ENCODE measurements around the gene C19orf73.

Gene C19orf73

DNA sequence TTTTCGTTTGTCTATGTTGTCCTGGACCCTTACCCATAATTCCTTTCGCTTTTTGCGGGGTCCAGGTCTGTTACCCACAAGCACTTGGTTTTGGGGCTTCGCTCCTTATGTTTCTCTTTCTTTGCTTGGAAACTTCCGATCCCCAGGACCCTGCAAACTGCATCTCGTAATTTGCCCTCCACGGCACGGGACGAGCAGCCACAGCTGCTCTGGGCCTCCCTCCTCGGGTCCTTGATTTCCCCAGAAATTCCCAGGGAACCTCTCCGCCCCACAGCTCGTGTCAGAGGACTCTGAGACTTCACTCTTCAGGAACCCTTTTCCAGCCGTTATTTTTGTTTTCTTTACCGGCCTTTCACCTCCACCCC lies 33.1 kb downstream of the C19orf73 start:
- no peak for TF ChIP-seq ZNF8 (CRISPR knock-in tag; IDR thresholded peaks at IDR 0.05)
- TF ChIP-seq TCF4 (CRISPR knock-in tag; IDR thresholded peaks at IDR 0.05; ENCODE audit: borderline replicate concordance) = no peak
- TF ChIP-seq OSR1 (CRISPR knock-in tag; IDR thresholded peaks at IDR 0.05) = no peak
- no peak for TF ChIP-seq CSDC2 (CRISPR knock-in tag; IDR thresholded peaks at IDR 0.05)
- no peak for TF ChIP-seq PPARA (CRISPR knock-in tag; IDR thresholded peaks at IDR 0.05; ENCODE audit: borderline replicate concordance)
- TF ChIP-seq ARNTL (CRISPR knock-in tag; IDR thresholded peaks at IDR 0.05; ENCODE audit: borderline replicate concordance, low read depth) = no peak
- no peak for TF ChIP-seq POU6F1 (CRISPR knock-in tag; IDR thresholded peaks at IDR 0.05; ENCODE audit: borderline replicate concordance, low read depth)
- no peak for TF ChIP-seq BACH2 (CRISPR knock-in tag; IDR thresholded peaks at IDR 0.05; ENCODE audit: borderline replicate concordance)
- no peak for TF ChIP-seq TOX (CRISPR knock-in tag; IDR thresholded peaks at IDR 0.05; ENCODE audit: borderline replicate concordance)
- TF ChIP-seq GLIS3 (CRISPR knock-in tag; IDR thresholded peaks at IDR 0.05) = no peak
- no peak for ATAC-seq

DNA sequence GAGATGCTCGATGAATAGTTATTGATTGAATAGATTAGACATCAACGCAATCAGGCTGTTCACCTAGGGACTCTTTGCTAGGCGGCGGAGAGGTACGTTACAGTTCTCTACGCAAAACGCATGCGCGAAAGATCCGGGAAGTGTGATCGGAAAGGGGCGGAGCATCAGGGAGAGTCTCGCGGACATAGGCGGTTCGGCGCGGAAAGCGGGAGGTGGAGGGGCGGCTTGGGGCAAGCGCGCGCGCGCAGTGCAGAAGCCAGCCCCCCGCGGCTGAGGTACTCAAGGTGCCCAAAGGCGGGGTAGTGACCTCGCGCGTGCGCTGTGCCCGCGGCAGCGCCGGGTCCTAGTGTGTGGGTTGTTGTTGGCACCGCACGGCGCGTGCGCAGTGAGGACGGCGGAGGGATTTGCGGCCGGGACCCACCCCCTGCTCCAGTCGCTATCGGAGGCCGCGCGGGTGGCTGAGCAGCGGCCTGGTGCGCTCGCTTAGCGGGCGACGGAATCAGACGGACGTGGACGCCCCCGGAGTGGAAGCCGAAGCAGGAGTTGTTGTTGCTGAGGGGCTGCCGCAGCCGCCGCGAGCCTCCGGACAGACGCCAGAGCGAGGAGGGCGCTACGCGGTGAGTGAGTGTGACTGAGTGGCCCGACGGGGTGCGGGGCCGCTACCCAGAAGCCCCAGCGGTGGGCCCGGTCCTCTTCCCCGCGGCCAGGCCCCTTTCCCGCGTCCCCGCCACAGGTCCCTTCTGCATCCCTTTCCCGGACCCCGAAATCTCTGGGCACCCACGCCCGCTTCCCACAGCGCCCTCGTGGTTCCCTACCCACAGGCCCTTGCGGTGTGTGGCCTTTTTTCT lies 33.7 kb downstream of the C19orf73 start, which contains the start of gene SNRNP70:
Gene SNRNP70 (plus strand): TSS at position 432 of the 848 bp plus-strand sequence. CDS start 964 bp downstream, outside the sequence.
- no peak for TF ChIP-seq TCF4 (CRISPR knock-in tag; IDR thresholded peaks at IDR 0.05; ENCODE audit: borderline replicate concordance)
- TF ChIP-seq, protein P1, sequence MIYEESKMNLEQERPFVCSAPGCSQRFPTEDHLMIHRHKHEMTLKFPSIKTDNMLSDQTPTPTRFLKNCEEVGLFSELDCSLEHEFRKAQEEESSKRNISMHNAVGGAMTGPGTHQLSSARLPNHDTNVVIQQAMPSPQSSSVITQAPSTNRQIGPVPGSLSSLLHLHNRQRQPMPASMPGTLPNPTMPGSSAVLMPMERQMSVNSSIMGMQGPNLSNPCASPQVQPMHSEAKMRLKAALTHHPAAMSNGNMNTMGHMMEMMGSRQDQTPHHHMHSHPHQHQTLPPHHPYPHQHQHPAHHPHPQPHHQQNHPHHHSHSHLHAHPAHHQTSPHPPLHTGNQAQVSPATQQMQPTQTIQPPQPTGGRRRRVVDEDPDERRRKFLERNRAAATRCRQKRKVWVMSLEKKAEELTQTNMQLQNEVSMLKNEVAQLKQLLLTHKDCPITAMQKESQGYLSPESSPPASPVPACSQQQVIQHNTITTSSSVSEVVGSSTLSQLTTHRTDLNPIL (CRISPR knock-in tag; IDR thresholded peaks at IDR 0.05; ENCODE audit: low read depth) = no peak
- no peak for TF ChIP-seq POU6F1 (CRISPR knock-in tag; IDR thresholded peaks at IDR 0.05; ENCODE audit: borderline replicate concordance, low read depth)
- no peak for TF ChIP-seq CSRNP3 (CRISPR knock-in tag; IDR thresholded peaks at IDR 0.05)
- peak; percentile 64; the same call in 1 of the 2 replicates for TF ChIP-seq ZFP3 (CRISPR knock-in tag; IDR thresholded peaks at IDR 0.05)
- no peak for TF ChIP-seq BACH2 (CRISPR knock-in tag; IDR thresholded peaks at IDR 0.05; ENCODE audit: borderline replicate concordance)
- no peak for TF ChIP-seq ARNTL (CRISPR knock-in tag; IDR thresholded peaks at IDR 0.05; ENCODE audit: borderline replicate concordance, low read depth)
- TF ChIP-seq TSHZ2 (CRISPR knock-in tag; IDR thresholded peaks at IDR 0.05) = no peak; the same call in 1 of the 2 replicates
- TF ChIP-seq GLIS3 (CRISPR knock-in tag; IDR thresholded peaks at IDR 0.05) = peak; percentile 89; the same call in 1 of the 2 replicates
- peak; percentile 96 for ATAC-seq

DNA sequence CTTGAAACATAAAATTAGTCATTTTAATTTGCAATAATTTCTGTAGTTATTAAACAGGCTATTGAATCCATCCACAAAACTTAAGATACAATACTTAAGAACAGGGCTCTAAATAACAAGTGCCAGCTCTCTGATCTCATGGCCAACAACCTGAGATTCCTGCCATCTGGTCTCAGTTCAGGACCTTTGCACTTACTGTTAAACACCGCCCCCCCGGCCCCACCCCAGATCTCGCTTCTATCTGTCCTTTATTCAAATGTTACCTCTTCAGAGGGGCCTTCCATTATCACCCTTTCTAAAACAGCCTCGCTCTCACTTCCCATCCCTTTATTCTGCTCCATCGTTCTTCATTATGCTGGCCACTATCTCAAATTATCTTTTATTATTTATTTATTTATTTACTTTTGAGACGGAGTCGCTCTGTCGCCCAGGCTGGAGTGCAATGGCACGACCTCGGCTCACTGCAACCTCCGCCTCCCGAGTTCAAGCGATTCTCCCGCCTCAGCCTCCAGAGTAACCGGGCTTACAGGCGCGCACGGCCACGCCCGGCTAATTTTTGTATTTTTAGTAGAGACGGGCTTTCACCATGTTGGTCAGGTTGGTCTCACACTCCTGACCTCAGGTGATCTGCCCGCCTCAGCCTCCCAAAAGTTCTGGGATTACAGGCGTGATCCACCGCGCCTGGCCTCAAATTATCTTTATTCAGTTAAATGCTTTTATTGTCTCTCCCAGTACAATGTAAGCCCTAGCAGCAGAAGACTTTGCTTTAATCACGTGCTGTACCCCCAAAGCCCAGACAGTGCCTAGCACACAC lies 34.5 kb downstream of the C19orf73 start:
- TF ChIP-seq OSR1 (CRISPR knock-in tag; IDR thresholded peaks at IDR 0.05) = no peak
- TF ChIP-seq POU6F1 (CRISPR knock-in tag; IDR thresholded peaks at IDR 0.05; ENCODE audit: borderline replicate concordance, low read depth) = no peak
- TF ChIP-seq RARB (CRISPR knock-in tag; IDR thresholded peaks at IDR 0.05) = no peak
- TF ChIP-seq PPARA (CRISPR knock-in tag; IDR thresholded peaks at IDR 0.05; ENCODE audit: borderline replicate concordance) = no peak
- no peak for TF ChIP-seq ESRRG (CRISPR knock-in tag; IDR thresholded peaks at IDR 0.05)
- no peak for TF ChIP-seq ISL1 (CRISPR knock-in tag; IDR thresholded peaks at IDR 0.05)
- TF ChIP-seq TCF4 (CRISPR knock-in tag; IDR thresholded peaks at IDR 0.05; ENCODE audit: borderline replicate concordance) = no peak
- TF ChIP-seq, protein P1 (CRISPR knock-in tag; IDR thresholded peaks at IDR 0.05; ENCODE audit: low read depth) = no peak
- no peak for TF ChIP-seq PATZ1 (CRISPR knock-in tag; IDR thresholded peaks at IDR 0.05; ENCODE audit: borderline replicate concordance)
- peak; percentile 35 for ATAC-seq
